Activated CD4-positive, alpha-beta T cell treated with anti-CD3 and anti-CD28 coated beads for 36 hours (primary cell): Measurements from ENCODE around the gene TPCN2. TPM values are rescaled to one million over a fixed set of nuclear protein-coding genes. Genes with fewer than 3 reads are reported as not detected.

Source experiments
- ATAC-seq: fragments of 200-7000 bp; cut with Tn5 transposase; one replicate; pipeline ENCODE4 v1.10.0; 2021; ENCODE audit warnings: mild to moderate bottlenecking, moderate library complexity
- CTCF ChIA-PET: fragments of 350-600 bp; sonication (Branson Sonifier 250); formaldehyde crosslinking; loops from one replicate; lab custom pipeline; 2021; ENCODE audit warnings: antibody characterized with exemption; lab: Charles Lee
- POLR2A ChIA-PET: fragments of 350-600 bp; sonication (Branson Sonifier 250); formaldehyde crosslinking; loops from one replicate; lab custom pipeline; 2021; ENCODE audit warnings: antibody characterized with exemption, inconsistent platforms; lab: Charles Lee
- DNase-seq: peaks from one replicate; pipeline ENCODE4 v3.0.0-alpha.2; 2020
- H3K27ac Mint-ChIP-seq: one replicate; pipeline ENCODE4 v1.8.0; 2021; ENCODE audit warnings: mixed read lengths
- H3K27me3 Mint-ChIP-seq: one replicate; pipeline ENCODE4 v1.8.0; 2021; ENCODE audit warnings: mixed read lengths
- H3K36me3 Mint-ChIP-seq: one replicate; pipeline ENCODE4 v1.8.0; 2021; ENCODE audit warnings: low read depth, mixed read lengths
- H3K4me1 Mint-ChIP-seq: one replicate; pipeline ENCODE4 v1.8.0; 2021; ENCODE audit warnings: mixed read lengths
- H3K4me3 Mint-ChIP-seq: one replicate; pipeline ENCODE4 v1.8.0; 2021; ENCODE audit warnings: mild to moderate bottlenecking, moderate library complexity, mixed read lengths
- H3K9me3 Mint-ChIP-seq: one replicate; pipeline ENCODE4 v1.8.0; 2021; ENCODE audit warnings: low read depth, mixed read lengths
- intact Hi-C, 2 experiments: fragments of 100-400 bp; cut with DNase I in 1 of 2; cut with micrococcal nuclease in 1 of 2; formaldehyde crosslinking; loops; one replicate each; pipeline versions ENCODE4 v1.14.2 to v1.15.1; 2022 to 2024; cut with DNase I, micrococcal nuclease
- total RNA-seq, 2 experiments: library from RNA; stranded (reverse); gene quantifications; one replicate each; pipeline ENCODE4 v1.2.3, GENCODE V29; 2021

The TPCN2 gene
- total RNA-seq, 2 experiments from 2014 or later, result 7.4 to 10.4 TPM

- ChIA-PET POLR2A (no interaction called here), CTCF (no interaction called here)
- no peak overlapping the region for H3K27ac Mint-ChIP-seq
- no peak overlapping the region for H3K4me3 Mint-ChIP-seq
- ATAC-seq, result no peak
- H3K36me3 Mint-ChIP-seq, result no peaks in the 10 kb centered on the region
- no peak for DNase-seq
- H3K27me3 Mint-ChIP-seq, result no peaks in the 10 kb centered on the region
- intact Hi-C loops, result no loop called here
- no peaks in the 10 kb centered on the region for H3K4me1 Mint-ChIP-seq
- H3K9me3 Mint-ChIP-seq, result no peaks in the 10 kb centered on the region
These were observed 14.3 kb downstream of the TPCN2 start for GRCh38 chr11:69062873-69063651.

DNA sequence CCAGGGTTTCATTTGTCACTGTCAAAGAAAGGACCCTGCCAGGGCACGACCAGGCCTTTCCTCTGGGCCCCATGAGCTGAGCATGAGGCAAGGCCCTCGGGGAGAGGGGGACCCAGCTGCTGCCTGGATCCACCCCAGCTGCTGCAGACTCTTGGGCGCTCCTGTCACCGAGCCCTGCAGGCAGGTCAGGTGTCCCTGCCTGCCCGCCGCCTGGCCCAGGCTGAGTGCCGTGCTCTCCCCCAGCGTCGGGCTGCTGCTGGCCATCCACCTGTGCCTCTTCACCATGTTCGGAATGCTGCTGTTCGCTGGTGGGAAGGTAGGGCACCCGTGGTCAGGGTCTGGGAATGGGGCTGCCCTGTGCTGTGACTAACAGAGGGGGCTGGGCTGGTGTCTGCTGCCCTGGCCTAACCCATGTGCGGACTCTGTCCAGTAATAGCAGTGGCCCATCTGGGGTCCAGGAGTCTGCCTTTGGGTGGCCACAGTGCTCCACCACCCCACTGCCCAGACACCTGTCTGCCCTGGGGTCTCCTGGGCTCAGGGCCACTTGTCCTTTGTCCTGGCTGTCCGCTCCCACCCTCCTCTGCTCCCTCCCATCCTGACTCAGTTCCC lies 15.0 kb downstream of the TPCN2 start:
- DNase-seq (no peak), ATAC-seq (no peak)
- ChIA-PET CTCF (no interaction called here), POLR2A (no interaction called here)
- Mint-ChIP-seq H3K36me3 (no peaks in the 10 kb centered on the region), H3K4me1 (no peaks in the 10 kb centered on the region), H3K27ac (no peak overlapping the region), H3K27me3 (no peaks in the 10 kb centered on the region), H3K4me3 (no peak overlapping the region), H3K9me3 (no peaks in the 10 kb centered on the region)
- intact Hi-C loops, result no loop called here

DNA sequence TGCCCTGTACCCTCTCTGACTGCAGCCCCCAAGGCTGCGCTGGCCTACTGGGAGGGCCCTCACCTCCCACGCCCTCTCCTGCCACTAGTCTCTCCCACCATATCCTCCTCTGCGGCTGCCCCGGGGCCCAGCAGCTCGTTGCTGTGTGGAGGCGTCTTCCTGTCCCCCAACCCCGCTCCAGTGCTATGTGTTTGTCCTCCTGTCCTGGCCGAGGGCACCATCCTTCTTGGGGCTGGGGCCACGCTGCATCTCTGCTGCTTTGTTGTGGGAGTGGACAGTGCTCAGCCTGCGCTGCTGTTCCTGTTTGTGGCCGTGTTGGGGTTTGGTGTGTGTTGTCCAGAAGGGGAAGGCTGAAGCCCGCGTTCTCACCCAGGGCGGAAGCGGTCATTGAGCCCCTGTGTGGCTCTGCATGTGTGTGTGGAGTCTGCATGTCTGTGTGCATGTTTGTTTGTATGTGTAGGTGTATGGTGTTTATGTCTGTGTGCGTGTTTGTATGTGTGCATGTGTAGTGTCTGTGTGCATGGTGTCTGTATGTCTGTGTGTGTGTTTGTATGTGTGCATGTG lies 15.7 kb downstream of the TPCN2 start:
- no peaks in the 10 kb centered on the region for H3K27me3 Mint-ChIP-seq
- CTCF ChIA-PET, result no interaction called here
- H3K27ac Mint-ChIP-seq, result no peak overlapping the region
- intact Hi-C loops, result no loop called here
- no peak overlapping the region for H3K4me3 Mint-ChIP-seq
- DNase-seq (no peak), ATAC-seq (no peak)
- H3K4me1 Mint-ChIP-seq, result no peaks in the 10 kb centered on the region
- no peaks in the 10 kb centered on the region for H3K9me3 Mint-ChIP-seq
- POLR2A ChIA-PET, result no interaction called here
- H3K36me3 Mint-ChIP-seq, result no peaks in the 10 kb centered on the region

- Mint-ChIP-seq H3K27me3 (no peaks in the 10 kb centered on the region), H3K36me3 (no peaks in the 10 kb centered on the region), H3K4me3 (no peak overlapping the region), H3K4me1 (no peaks in the 10 kb centered on the region), H3K9me3 (no peaks in the 10 kb centered on the region), H3K27ac (no peak overlapping the region)
- DNase-seq (no peak), ATAC-seq (no peak)
- CTCF ChIA-PET, result no interaction called here
- intact Hi-C loops, result no loop called here
- POLR2A ChIA-PET, result no interaction called here
These were observed 16.5 kb downstream of the TPCN2 start for GRCh38 chr11:69065147-69065710.

DNA sequence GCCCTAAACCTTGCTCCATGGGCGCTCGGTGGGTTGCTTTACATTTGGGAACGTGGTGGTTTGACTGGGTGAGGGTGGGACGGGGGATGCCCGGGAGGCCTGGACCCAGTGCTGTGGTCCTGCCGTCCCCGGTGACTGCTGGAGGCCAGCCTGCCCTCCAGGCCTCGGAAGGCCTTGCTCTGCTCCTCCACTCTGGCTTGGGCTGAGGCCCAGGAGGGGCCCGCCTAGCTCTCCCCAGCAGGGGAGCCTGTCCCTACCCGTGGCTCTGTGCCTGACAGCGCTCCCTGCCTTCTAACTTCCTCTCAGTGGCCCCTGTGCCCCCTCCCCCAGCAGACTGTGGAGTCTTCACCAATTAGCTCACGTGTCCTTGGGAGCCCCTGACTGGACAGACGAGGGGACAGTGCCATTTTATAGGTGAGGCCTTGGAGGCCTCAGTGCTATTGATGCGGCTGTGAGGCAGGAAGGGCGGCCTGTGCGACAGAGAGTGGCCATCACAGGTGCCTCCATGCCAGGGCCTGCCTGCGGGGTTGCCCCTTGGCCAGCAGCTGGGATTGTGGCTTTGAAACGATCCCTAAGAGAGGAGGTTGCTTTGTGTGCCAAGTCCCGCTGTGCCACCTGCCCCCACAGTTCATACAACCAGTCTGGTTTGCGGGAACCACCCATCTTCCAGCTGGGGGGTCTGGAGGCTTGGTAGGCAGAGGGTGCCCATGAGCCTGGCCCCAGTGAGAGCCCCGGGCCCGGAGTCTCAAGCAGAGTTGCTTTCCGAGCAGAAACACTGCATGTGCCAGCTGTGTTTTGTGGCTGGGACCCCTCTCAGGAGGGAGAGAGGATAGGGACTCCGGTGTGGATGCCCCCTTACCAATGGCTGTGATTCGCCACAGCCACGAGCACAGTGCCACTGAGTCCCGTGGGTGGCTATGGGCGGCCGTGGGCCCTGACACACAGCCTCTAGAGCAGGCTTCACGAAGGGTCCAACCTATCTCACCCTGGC lies 17.7 kb downstream of the TPCN2 start:
- Mint-ChIP-seq H3K27ac (no peak overlapping the region), H3K27me3 (no peaks in the 10 kb centered on the region), H3K4me3 (no peak overlapping the region), H3K9me3 (no peaks in the 10 kb centered on the region), H3K36me3 (peaks cover 3% of the 10 kb centered on the region), H3K4me1 (no peaks in the 10 kb centered on the region)
- ChIA-PET POLR2A (no interaction called here), CTCF (no interaction called here)
- ATAC-seq (no peak), DNase-seq (no peak)
- intact Hi-C loops, result no loop called here

- DNase-seq (no peak), ATAC-seq (no peak)
- Mint-ChIP-seq H3K4me1 (no peaks in the 10 kb centered on the region), H3K4me3 (no peak overlapping the region), H3K27ac (no peak overlapping the region), H3K9me3 (no peaks in the 10 kb centered on the region), H3K36me3 (peaks cover 3% of the 10 kb centered on the region), H3K27me3 (no peaks in the 10 kb centered on the region)
- intact Hi-C loops, result no loop called here
- ChIA-PET CTCF (no interaction called here), POLR2A (no interaction called here)
These were observed 18.5 kb downstream of the TPCN2 start for GRCh38 chr11:69067200-69067599.

DNA sequence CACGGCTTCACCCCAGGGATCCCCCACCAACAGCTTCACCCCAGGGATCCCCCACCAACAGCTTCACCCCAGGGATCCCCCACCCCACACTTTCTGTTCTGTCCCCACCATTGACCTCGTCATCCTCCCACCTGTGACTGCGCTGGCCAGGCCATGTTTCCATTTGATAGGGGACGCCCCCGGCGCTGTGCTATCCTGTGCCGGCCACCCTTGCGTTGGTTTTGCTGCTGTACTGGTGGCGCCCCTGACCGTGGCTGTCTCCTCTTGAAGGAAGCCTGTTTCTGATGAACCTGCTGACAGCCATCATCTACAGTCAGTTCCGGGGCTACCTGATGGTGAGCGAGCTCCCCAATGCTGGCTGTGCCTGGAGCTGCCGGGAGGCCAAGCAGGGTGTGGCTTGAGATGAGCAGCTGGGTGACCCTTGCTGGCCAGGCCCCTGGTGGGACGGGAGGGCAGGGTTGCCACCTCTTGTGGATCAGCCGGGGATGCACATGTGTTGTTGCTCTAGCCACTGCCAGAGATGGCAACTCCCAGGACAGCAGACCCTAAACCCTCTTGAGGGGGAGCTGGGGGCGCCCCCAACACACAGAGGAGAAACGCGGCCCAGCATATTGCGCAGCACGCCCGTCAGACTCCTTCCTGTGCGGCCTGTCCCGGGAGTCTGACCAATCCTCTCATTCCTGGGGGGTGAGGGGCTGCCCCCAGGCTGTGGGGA lies 22.5 kb downstream of the TPCN2 start:
- CTCF ChIA-PET, result no interaction called here
- H3K27ac Mint-ChIP-seq, result no peak overlapping the region
- H3K9me3 Mint-ChIP-seq, result no peaks in the 10 kb centered on the region

GRCh38 chr11:69071956-69072355 lies 23.2 kb downstream of the TPCN2 start:
- Mint-ChIP-seq H3K4me1 (peaks cover 2% of the 10 kb centered on the region), H3K36me3 (peaks cover 8% of the 10 kb centered on the region), H3K27ac (no peak overlapping the region), H3K27me3 (no peaks in the 10 kb centered on the region), H3K4me3 (no peak overlapping the region), H3K9me3 (no peaks in the 10 kb centered on the region)
- DNase-seq, result no peak
- intact Hi-C loops, result no loop called here
- CTCF ChIA-PET, result no interaction called here
- POLR2A ChIA-PET, result no interaction called here
- ATAC-seq, result no peak

More for the DNA sequence above, 22.5 kb downstream of the TPCN2 start:
- POLR2A ChIA-PET, result no interaction called here
- peaks cover 8% of the 10 kb centered on the region for H3K36me3 Mint-ChIP-seq
- no peaks in the 10 kb centered on the region for H3K27me3 Mint-ChIP-seq
- no peak overlapping the region for H3K4me3 Mint-ChIP-seq
- ATAC-seq (no peak), DNase-seq (no peak)
- intact Hi-C loops, result no loop called here
- H3K4me1 Mint-ChIP-seq, result peaks cover 2% of the 10 kb centered on the region

DNA sequence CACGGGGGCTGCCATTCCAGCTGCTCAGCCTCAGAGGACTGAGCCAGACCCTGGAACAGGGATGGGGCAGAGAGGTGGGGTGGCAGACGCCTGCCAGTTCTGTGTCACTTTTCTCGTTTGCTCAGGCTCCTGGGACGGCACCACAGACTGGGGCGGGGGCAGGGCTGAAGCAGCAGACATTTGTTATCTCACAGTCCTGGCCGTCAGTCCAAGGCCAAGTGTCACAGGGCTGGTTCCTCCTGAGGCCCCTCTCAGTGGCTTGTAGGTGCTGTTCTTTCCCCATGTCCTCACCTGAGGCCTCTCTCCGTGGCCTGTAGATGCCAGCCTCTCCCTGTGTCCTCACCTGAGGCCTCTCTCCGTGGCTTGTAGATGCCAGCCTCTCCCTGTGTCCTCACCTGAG lies 24.7 kb downstream of the TPCN2 start:
- H3K36me3 Mint-ChIP-seq, result peaks cover 8% of the 10 kb centered on the region
- DNase-seq, result no peak
- peak overlapping the region; percentile 35 for H3K27ac Mint-ChIP-seq
- no peaks in the 10 kb centered on the region for H3K9me3 Mint-ChIP-seq
- ChIA-PET CTCF (no interaction called here), POLR2A (no interaction called here)
- no peak overlapping the region for H3K4me3 Mint-ChIP-seq
- no peaks in the 10 kb centered on the region for H3K27me3 Mint-ChIP-seq
- intact Hi-C loops, result no loop called here
- no peak for ATAC-seq
- peaks cover 2% of the 10 kb centered on the region for H3K4me1 Mint-ChIP-seq

GRCh38 chr11:69074375-69075140 lies 25.8 kb downstream of the TPCN2 start:
- no peak overlapping the region for H3K27ac Mint-ChIP-seq
- ChIA-PET CTCF (no interaction called here), POLR2A (no interaction called here)
- H3K36me3 Mint-ChIP-seq, result peaks cover 8% of the 10 kb centered on the region
- peaks cover 5% of the 10 kb centered on the region for H3K4me1 Mint-ChIP-seq
- H3K27me3 Mint-ChIP-seq, result no peaks in the 10 kb centered on the region
- intact Hi-C loops, result no loop called here
- no peaks in the 10 kb centered on the region for H3K9me3 Mint-ChIP-seq
- H3K4me3 Mint-ChIP-seq, result no peak overlapping the region
- DNase-seq, result no peak
- no peak for ATAC-seq
